GM06990 (cell line): Measurements from ENCODE around the gene DESI2.

ENCODE experiments used
- DNase-seq: peaks from one replicate; pipeline ENCODE4 v3.0.0-alpha.2; 2011; ENCODE audit not compliant: insufficient read length; ENCODE audit errors: extremely low read depth
- H3K27me3 ChIP-seq: replicated peaks from 2 replicates; pipeline ENCODE4 v1.6.0; 2011; ENCODE audit warnings: low read length; ENCODE audit not compliant: control insufficient read depth, insufficient read depth
- H3K36me3 ChIP-seq: 2 replicates; pipeline ENCODE4 v1.5.1; 2011; ENCODE audit warnings: low read length; ENCODE audit not compliant: control insufficient read depth, insufficient read depth
- H3K4me3 ChIP-seq: replicated peaks from 2 replicates; pipeline ENCODE4 v1.5.1; 2011; ENCODE audit warnings: low read depth, mild to moderate bottlenecking, control low read depth, low read length
- CTCF ChIP-seq: IDR thresholded peaks from 2 replicates; pipeline ENCODE4 v1.5.1; 2011; ENCODE audit warnings: low read length, control low read depth, mild to moderate bottlenecking, inconsistent platforms; ENCODE audit not compliant: insufficient read depth, poor library complexity, severe bottlenecking

DESI2 gene

DNA sequence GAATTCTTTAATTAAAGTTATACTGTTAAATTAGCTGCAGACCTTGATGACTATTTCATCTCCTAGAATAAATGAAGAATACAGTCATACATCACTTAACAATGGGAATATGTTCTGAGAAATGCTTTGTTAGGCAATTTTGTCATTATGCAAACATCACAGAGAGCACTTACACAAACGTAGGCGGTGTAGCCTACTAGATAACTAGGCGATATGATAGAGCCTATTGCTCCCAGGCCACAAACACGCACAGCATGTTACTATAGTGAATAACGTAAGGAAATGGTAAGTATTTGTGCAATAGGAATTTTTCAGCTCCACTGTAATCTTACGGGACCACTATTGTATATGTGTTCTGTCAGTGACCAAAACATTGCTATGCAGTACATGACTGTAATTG is 37.6 kb upstream of the DESI2 start:
- no peak overlapping the region for H3K4me3 ChIP-seq
- DNase-seq: no peak
- H3K27me3 ChIP-seq: no peaks in the 10 kb centered on the region
- H3K36me3 ChIP-seq: no peaks in the 10 kb centered on the region
- no peak for TF ChIP-seq CTCF

GRCh38 chr1:244626709-244627108 is 26.2 kb upstream of the DESI2 start:
- no peaks in the 10 kb centered on the region; the same call in 1 of the 2 replicates for H3K27me3 ChIP-seq
- TF ChIP-seq CTCF: no peak
- no peak for DNase-seq
- H3K36me3 ChIP-seq: no peaks in the 10 kb centered on the region
- no peak overlapping the region for H3K4me3 ChIP-seq

- DNase-seq: no peak
- no peaks in the 10 kb centered on the region; the same call in 1 of the 2 replicates for H3K27me3 ChIP-seq
- TF ChIP-seq CTCF: no peak
- no peak overlapping the region for H3K4me3 ChIP-seq
- no peaks in the 10 kb centered on the region for H3K36me3 ChIP-seq
These were observed 24.1 kb upstream of the DESI2 start for GRCh38 chr1:244628789-244629188.

DNA sequence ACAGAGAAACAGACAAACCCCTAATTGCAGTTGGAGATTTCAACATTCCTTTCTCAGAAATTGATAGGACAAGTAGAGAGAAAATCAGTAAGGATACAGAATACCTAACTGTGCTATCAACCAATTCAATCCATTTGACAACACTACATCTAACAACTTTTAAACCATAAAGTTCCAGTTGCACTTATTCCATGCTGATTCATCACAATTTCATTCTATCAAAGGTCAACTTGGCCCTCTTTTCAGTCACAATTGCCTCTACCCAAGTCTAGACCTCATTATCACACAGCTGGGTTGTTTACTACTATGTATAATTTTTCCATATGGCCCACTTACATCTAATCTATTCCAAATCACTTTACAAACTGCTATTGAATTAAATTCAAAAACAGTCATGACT is 19.8 kb upstream of the DESI2 start:
- H3K4me3 ChIP-seq: no peak overlapping the region
- DNase-seq: no peak
- no peaks in the 10 kb centered on the region for H3K36me3 ChIP-seq
- no peak for TF ChIP-seq CTCF
- H3K27me3 ChIP-seq: no peaks in the 10 kb centered on the region; the same call in 1 of the 2 replicates

- TF ChIP-seq CTCF: no peak
- Histone ChIP-seq H3K36me3 (no peaks in the 10 kb centered on the region), H3K4me3 (no peak overlapping the region), H3K27me3 (no peaks in the 10 kb centered on the region; the same call in 1 of the 2 replicates)
- DNase-seq: no peak
These were observed 18.4 kb upstream of the DESI2 start for GRCh38 chr1:244634546-244634945.
